Measurements from ENCODE around the gene SEC11A.
A peak's percentile ranks its signal among the peaks of the same experiment; 100 is the strongest.

Gene SEC11A

GRCh38 chr15:84671211-84671610 lies 44.7 kb downstream of the SEC11A start:
- H3K36me3 ChIP-seq (ENCODE audit: control insufficient read depth, insufficient read depth, low read length) = peaks cover 79% of the 10 kb centered on the region
- H3K9ac ChIP-seq (ENCODE audit: low read length) = no peak overlapping the region
- H3K27ac ChIP-seq (ENCODE audit: low read depth, low read length) = no peak overlapping the region
- H3K4me3 ChIP-seq (ENCODE audit: low read depth, low read length) = no peak overlapping the region
- no peaks in the 10 kb centered on the region for H3K9me3 ChIP-seq (ENCODE audit: control insufficient read depth, insufficient read depth, low read depth, low read length)
- no peaks in the 10 kb centered on the region for H3K27me3 ChIP-seq (ENCODE audit: control insufficient read depth, insufficient read depth, low read length)
- no peaks in the 10 kb centered on the region for H3K4me1 ChIP-seq (ENCODE audit: control insufficient read depth, insufficient read depth, low read length)

- Histone ChIP-seq H3K27me3 (ENCODE audit: control insufficient read depth, insufficient read depth, low read length) (no peaks in the 10 kb centered on the region), H3K4me1 (ENCODE audit: control insufficient read depth, insufficient read depth, low read length) (no peaks in the 10 kb centered on the region), H3K9ac (ENCODE audit: low read length) (no peak overlapping the region), H3K36me3 (ENCODE audit: control insufficient read depth, insufficient read depth, low read length) (peaks cover 81% of the 10 kb centered on the region), H3K27ac (ENCODE audit: low read depth, low read length) (no peak overlapping the region), H3K9me3 (ENCODE audit: control insufficient read depth, insufficient read depth, low read depth, low read length) (no peaks in the 10 kb centered on the region), H3K4me3 (ENCODE audit: low read depth, low read length) (no peak overlapping the region)
Measured at GRCh38 chr15:84669726-84670125, 46.2 kb downstream of the SEC11A start.

- H3K36me3 ChIP-seq (ENCODE audit: control insufficient read depth, insufficient read depth, low read length) = peaks cover 73% of the 10 kb centered on the region
Measured at GRCh38 chr15:84668221-84668982, 47.5 kb downstream of the SEC11A start.

GRCh38 chr15:84666373-84666772 lies 49.6 kb downstream of the SEC11A start:
- peaks cover 64% of the 10 kb centered on the region for H3K36me3 ChIP-seq (ENCODE audit: control insufficient read depth, insufficient read depth, low read length)
- no peak overlapping the region for H3K9ac ChIP-seq (ENCODE audit: low read length)
- H3K9me3 ChIP-seq (ENCODE audit: control insufficient read depth, insufficient read depth, low read depth, low read length) = no peaks in the 10 kb centered on the region
- H3K27ac ChIP-seq (ENCODE audit: low read depth, low read length) = no peak overlapping the region
- no peaks in the 10 kb centered on the region for H3K27me3 ChIP-seq (ENCODE audit: control insufficient read depth, insufficient read depth, low read length)
- no peak overlapping the region for H3K4me3 ChIP-seq (ENCODE audit: low read depth, low read length)
- no peaks in the 10 kb centered on the region for H3K4me1 ChIP-seq (ENCODE audit: control insufficient read depth, insufficient read depth, low read length)

More at GRCh38 chr15:84668221-84668982, 47.5 kb downstream of the SEC11A start:
- H3K4me3 ChIP-seq (ENCODE audit: low read depth, low read length) = no peak overlapping the region
- H3K9ac ChIP-seq (ENCODE audit: low read length) = no peak overlapping the region
- H3K9me3 ChIP-seq (ENCODE audit: control insufficient read depth, insufficient read depth, low read depth, low read length) = no peaks in the 10 kb centered on the region
- H3K27ac ChIP-seq (ENCODE audit: low read depth, low read length) = no peak overlapping the region
- H3K4me1 ChIP-seq (ENCODE audit: control insufficient read depth, insufficient read depth, low read length) = no peaks in the 10 kb centered on the region
- H3K27me3 ChIP-seq (ENCODE audit: control insufficient read depth, insufficient read depth, low read length) = no peaks in the 10 kb centered on the region

GRCh38 chr15:84661001-84661400 lies 54.9 kb downstream of the SEC11A start:
- Histone ChIP-seq H3K4me3 (ENCODE audit: low read depth, low read length) (no peak overlapping the region), H3K27ac (ENCODE audit: low read depth, low read length) (no peak overlapping the region), H3K27me3 (ENCODE audit: control insufficient read depth, insufficient read depth, low read length) (peaks cover 14% of the 10 kb centered on the region), H3K9ac (ENCODE audit: low read length) (no peak overlapping the region), H3K36me3 (ENCODE audit: control insufficient read depth, insufficient read depth, low read length) (peaks cover 12% of the 10 kb centered on the region), H3K9me3 (ENCODE audit: control insufficient read depth, insufficient read depth, low read depth, low read length) (no peaks in the 10 kb centered on the region), H3K4me1 (ENCODE audit: control insufficient read depth, insufficient read depth, low read length) (peaks cover 26% of the 10 kb centered on the region)

- Histone ChIP-seq H3K36me3 (ENCODE audit: control insufficient read depth, insufficient read depth, low read length) (peaks cover 4% of the 10 kb centered on the region; the same call in 1 of the 2 replicates), H3K9ac (ENCODE audit: low read length) (no peak overlapping the region), H3K27me3 (ENCODE audit: control insufficient read depth, insufficient read depth, low read length) (peaks cover 14% of the 10 kb centered on the region), H3K4me1 (ENCODE audit: control insufficient read depth, insufficient read depth, low read length) (peaks cover 26% of the 10 kb centered on the region), H3K4me3 (ENCODE audit: low read depth, low read length) (no peak overlapping the region), H3K27ac (ENCODE audit: low read depth, low read length) (no peak overlapping the region), H3K9me3 (ENCODE audit: control insufficient read depth, insufficient read depth, low read depth, low read length) (no peaks in the 10 kb centered on the region)
Measured at GRCh38 chr15:84659904-84660781, 55.8 kb downstream of the SEC11A start.

- Histone ChIP-seq H3K27ac (ENCODE audit: low read depth, low read length) (no peak overlapping the region), H3K36me3 (ENCODE audit: control insufficient read depth, insufficient read depth, low read length) (no peaks in the 10 kb centered on the region), H3K4me3 (ENCODE audit: low read depth, low read length) (peak overlapping the region; percentile 53), H3K27me3 (ENCODE audit: control insufficient read depth, insufficient read depth, low read length) (peaks cover 14% of the 10 kb centered on the region), H3K4me1 (ENCODE audit: control insufficient read depth, insufficient read depth, low read length) (peaks cover 26% of the 10 kb centered on the region), H3K9me3 (ENCODE audit: control insufficient read depth, insufficient read depth, low read depth, low read length) (no peaks in the 10 kb centered on the region), H3K9ac (ENCODE audit: low read length) (peak overlapping the region; percentile 3)
Measured at GRCh38 chr15:84658788-84659411, 57.0 kb downstream of the SEC11A start.

- peaks cover 26% of the 10 kb centered on the region for H3K4me1 ChIP-seq (ENCODE audit: control insufficient read depth, insufficient read depth, low read length)
- H3K9ac ChIP-seq (ENCODE audit: low read length) = peak within 1 kb of the TSS; percentile 68
- no peak within 1 kb of the TSS; the same call in 1 of the 2 replicates for H3K27ac ChIP-seq (ENCODE audit: low read depth, low read length)
- H3K4me3 ChIP-seq (ENCODE audit: low read depth, low read length) = peak within 1 kb of the TSS; percentile 64
- no peaks in the 10 kb centered on the region for H3K36me3 ChIP-seq (ENCODE audit: control insufficient read depth, insufficient read depth, low read length)
- H3K27me3 ChIP-seq (ENCODE audit: control insufficient read depth, insufficient read depth, low read length) = peaks cover 14% of the 10 kb centered on the region
- H3K9me3 ChIP-seq (ENCODE audit: control insufficient read depth, insufficient read depth, low read depth, low read length) = no peaks in the 10 kb centered on the region
Measured at GRCh38 chr15:84658080-84658787, 57.7 kb downstream of the SEC11A start, which contains the start of gene NMB. Gene NMB (minus strand): TSS chr15:84658199. CDS start chr15:84658152, 47 bp downstream.

- Histone ChIP-seq H3K9ac (ENCODE audit: low read length) (peak overlapping the region; percentile 66), H3K27ac (ENCODE audit: low read depth, low read length) (no peak overlapping the region), H3K27me3 (ENCODE audit: control insufficient read depth, insufficient read depth, low read length) (peaks cover 14% of the 10 kb centered on the region), H3K36me3 (ENCODE audit: control insufficient read depth, insufficient read depth, low read length) (peaks cover 2% of the 10 kb centered on the region), H3K4me1 (ENCODE audit: control insufficient read depth, insufficient read depth, low read length) (peaks cover 26% of the 10 kb centered on the region), H3K4me3 (ENCODE audit: low read depth, low read length) (peak overlapping the region; percentile 64), H3K9me3 (ENCODE audit: control insufficient read depth, insufficient read depth, low read depth, low read length) (no peaks in the 10 kb centered on the region)
Measured at GRCh38 chr15:84657748-84658079, 58.2 kb downstream of the SEC11A start.

GRCh38 chr15:84656972-84657371 lies 59.0 kb downstream of the SEC11A start:
- Histone ChIP-seq H3K4me1 (ENCODE audit: control insufficient read depth, insufficient read depth, low read length) (peaks cover 26% of the 10 kb centered on the region), H3K4me3 (ENCODE audit: low read depth, low read length) (0 out of 2 replicates have a peak overlapping the region, but pooled peaks have one; percentile 64), H3K27ac (ENCODE audit: low read depth, low read length) (no peak overlapping the region), H3K36me3 (ENCODE audit: control insufficient read depth, insufficient read depth, low read length) (peaks cover 10% of the 10 kb centered on the region), H3K9ac (ENCODE audit: low read length) (peak overlapping the region; percentile 66), H3K27me3 (ENCODE audit: control insufficient read depth, insufficient read depth, low read length) (peaks cover 14% of the 10 kb centered on the region), H3K9me3 (ENCODE audit: control insufficient read depth, insufficient read depth, low read depth, low read length) (no peaks in the 10 kb centered on the region)

All from HUES6 (cell line).